ENCODE data around the gene RCAN3. TPM values are rescaled to one million over a fixed set of nuclear protein-coding genes. Genes with fewer than 3 reads are reported as not detected.
"Not testable (repeated sequence)": the region's sequence is repeated elsewhere in the genome, so short reads cannot be mapped to it uniquely, and the experiment has no call there.

RCAN3 gene
- total RNA-seq, 1 donor from 2014 or later: 24.9 TPM

DNA sequence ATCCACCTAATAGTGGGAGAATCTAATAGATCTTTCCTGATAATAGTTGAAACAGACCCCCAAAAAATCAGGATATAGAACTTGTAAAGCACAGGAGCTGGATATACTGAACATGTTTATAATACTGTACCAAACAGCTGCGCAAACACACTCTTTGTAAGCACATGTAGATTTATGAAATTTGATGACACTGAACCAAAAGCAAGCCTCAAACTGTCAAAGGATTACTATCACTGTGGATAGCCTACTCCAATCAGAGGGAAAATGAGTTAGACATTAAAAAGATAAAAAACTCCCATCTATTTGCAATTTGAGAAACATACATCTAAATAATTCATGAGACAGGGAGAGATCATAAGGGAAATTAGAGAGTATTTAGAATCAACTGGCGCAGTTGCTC, 26.1 kb downstream of the RCAN3 start:
- no peaks in the 10 kb centered on the region for H3K27me3 Mint-ChIP-seq (ENCODE audit: unreplicated experiment)
- H3K36me3 Mint-ChIP-seq (ENCODE audit: low read depth, unreplicated experiment): peaks cover 10% of the 10 kb centered on the region
- H3K4me3 Mint-ChIP-seq (ENCODE audit: unreplicated experiment): no peak overlapping the region
- TF ChIP-seq, protein P1, sequence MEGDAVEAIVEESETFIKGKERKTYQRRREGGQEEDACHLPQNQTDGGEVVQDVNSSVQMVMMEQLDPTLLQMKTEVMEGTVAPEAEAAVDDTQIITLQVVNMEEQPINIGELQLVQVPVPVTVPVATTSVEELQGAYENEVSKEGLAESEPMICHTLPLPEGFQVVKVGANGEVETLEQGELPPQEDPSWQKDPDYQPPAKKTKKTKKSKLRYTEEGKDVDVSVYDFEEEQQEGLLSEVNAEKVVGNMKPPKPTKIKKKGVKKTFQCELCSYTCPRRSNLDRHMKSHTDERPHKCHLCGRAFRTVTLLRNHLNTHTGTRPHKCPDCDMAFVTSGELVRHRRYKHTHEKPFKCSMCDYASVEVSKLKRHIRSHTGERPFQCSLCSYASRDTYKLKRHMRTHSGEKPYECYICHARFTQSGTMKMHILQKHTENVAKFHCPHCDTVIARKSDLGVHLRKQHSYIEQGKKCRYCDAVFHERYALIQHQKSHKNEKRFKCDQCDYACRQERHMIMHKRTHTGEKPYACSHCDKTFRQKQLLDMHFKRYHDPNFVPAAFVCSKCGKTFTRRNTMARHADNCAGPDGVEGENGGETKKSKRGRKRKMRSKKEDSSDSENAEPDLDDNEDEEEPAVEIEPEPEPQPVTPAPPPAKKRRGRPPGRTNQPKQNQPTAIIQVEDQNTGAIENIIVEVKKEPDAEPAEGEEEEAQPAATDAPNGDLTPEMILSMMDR (IDR thresholded peaks at IDR 0.05; ENCODE audit: unreplicated experiment): no peak
- H3K27ac Mint-ChIP-seq (ENCODE audit: unreplicated experiment): no peak overlapping the region
- no peaks in the 10 kb centered on the region for H3K9me3 Mint-ChIP-seq (ENCODE audit: unreplicated experiment)
- no peaks in the 10 kb centered on the region for H3K4me1 Mint-ChIP-seq (ENCODE audit: unreplicated experiment)
- DNase-seq (ENCODE audit: low spot score): no peak

- not testable (repeated sequence) for H3K27ac Mint-ChIP-seq (ENCODE audit: unreplicated experiment); H3K36me3 Mint-ChIP-seq (ENCODE audit: low read depth, unreplicated experiment)
These were observed 26.7 kb downstream of the RCAN3 start for GRCh38 chr1:24529292-24529691.

DNA sequence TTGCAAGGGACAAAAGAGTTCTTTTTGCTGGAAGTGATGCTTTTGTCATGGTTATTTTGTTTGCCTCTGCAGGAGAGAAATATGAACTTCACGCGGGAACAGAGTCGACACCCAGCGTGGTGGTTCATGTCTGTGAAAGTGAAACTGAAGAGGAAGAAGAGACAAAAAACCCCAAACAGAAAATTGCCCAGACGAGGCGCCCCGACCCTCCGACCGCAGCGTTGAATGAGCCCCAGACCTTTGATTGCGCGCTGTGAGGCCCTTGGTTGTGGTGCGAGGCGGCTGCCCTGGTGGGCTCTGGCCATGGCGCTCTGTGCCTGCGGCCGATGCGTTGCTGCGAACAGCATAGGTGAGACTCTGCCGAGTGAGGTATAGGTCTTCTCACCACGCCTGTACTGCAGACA, 32.4 kb downstream of the RCAN3 start:
- H3K36me3 Mint-ChIP-seq (ENCODE audit: low read depth, unreplicated experiment): peaks cover 10% of the 10 kb centered on the region
- H3K4me1 Mint-ChIP-seq (ENCODE audit: unreplicated experiment): no peaks in the 10 kb centered on the region
- no peak for DNase-seq (ENCODE audit: low spot score)
- H3K27ac Mint-ChIP-seq (ENCODE audit: unreplicated experiment): no peak overlapping the region
- TF ChIP-seq, protein P1 (IDR thresholded peaks at IDR 0.05; ENCODE audit: unreplicated experiment): no peak
- no peak overlapping the region for H3K4me3 Mint-ChIP-seq (ENCODE audit: unreplicated experiment)
- H3K27me3 Mint-ChIP-seq (ENCODE audit: unreplicated experiment): no peaks in the 10 kb centered on the region
- H3K9me3 Mint-ChIP-seq (ENCODE audit: unreplicated experiment): no peaks in the 10 kb centered on the region

More at GRCh38 chr1:24529292-24529691, 26.7 kb downstream of the RCAN3 start:
- H3K27me3 Mint-ChIP-seq (ENCODE audit: unreplicated experiment); DNase-seq (ENCODE audit: low spot score); H3K9me3 Mint-ChIP-seq (ENCODE audit: unreplicated experiment); H3K4me1 Mint-ChIP-seq (ENCODE audit: unreplicated experiment); H3K4me3 Mint-ChIP-seq (ENCODE audit: unreplicated experiment): not testable (repeated sequence)

DNA sequence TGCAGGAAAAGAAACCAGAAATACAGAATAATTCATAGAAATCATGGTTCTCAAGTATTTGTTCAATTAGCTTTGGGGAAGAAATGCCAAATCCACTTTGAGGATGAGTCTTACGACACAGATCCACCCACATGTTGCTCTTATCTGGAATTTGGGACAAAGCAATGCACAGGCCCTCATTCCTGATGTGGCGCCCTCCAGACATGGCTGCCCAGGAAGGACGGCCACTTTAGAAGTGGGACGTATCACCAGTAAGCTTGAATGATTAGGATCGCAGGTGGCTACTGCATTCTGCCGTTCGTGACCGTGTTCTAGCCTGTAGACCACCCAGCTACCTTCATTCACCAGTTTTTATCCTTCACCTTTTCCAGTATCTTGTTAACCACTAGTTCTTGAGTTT, 33.1 kb downstream of the RCAN3 start:
- H3K27me3 Mint-ChIP-seq (ENCODE audit: unreplicated experiment): no peaks in the 10 kb centered on the region
- TF ChIP-seq, protein P1 (IDR thresholded peaks at IDR 0.05; ENCODE audit: unreplicated experiment): no peak
- no peak for DNase-seq (ENCODE audit: low spot score)
- no peaks in the 10 kb centered on the region for H3K4me1 Mint-ChIP-seq (ENCODE audit: unreplicated experiment)
- H3K9me3 Mint-ChIP-seq (ENCODE audit: unreplicated experiment): no peaks in the 10 kb centered on the region
- H3K36me3 Mint-ChIP-seq (ENCODE audit: low read depth, unreplicated experiment): peaks cover 10% of the 10 kb centered on the region
- H3K27ac Mint-ChIP-seq (ENCODE audit: unreplicated experiment): no peak overlapping the region
- H3K4me3 Mint-ChIP-seq (ENCODE audit: unreplicated experiment): no peak overlapping the region

DNA sequence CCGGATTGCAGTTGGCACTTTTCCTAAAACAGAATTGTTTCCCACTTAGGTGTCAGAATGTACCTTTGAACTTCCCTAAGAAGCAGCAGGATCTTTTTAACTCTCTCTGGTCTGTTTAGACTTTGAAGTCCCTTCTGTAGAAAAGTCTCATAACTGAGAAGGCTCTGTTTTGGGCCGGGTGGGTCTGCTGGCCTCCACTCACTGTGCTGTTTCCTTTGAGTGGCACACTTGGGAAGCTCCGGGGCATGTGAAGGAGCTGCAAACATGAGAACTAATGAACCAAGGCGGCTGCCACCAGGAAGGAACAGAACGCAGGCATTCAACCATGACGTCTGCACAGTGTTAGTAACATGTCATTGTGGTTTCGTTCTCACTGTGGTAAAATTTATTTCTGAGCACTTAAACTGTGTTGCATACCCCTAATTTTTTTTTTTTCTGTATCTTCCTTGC, 33.8 kb downstream of the RCAN3 start:
- no peak overlapping the region for H3K27ac Mint-ChIP-seq (ENCODE audit: unreplicated experiment)
- TF ChIP-seq, protein P1 (IDR thresholded peaks at IDR 0.05; ENCODE audit: unreplicated experiment): no peak
- no peak for DNase-seq (ENCODE audit: low spot score)
- no peaks in the 10 kb centered on the region for H3K9me3 Mint-ChIP-seq (ENCODE audit: unreplicated experiment)
- no peak overlapping the region for H3K4me3 Mint-ChIP-seq (ENCODE audit: unreplicated experiment)
- no peaks in the 10 kb centered on the region for H3K27me3 Mint-ChIP-seq (ENCODE audit: unreplicated experiment)
- no peaks in the 10 kb centered on the region for H3K4me1 Mint-ChIP-seq (ENCODE audit: unreplicated experiment)
- peaks cover 10% of the 10 kb centered on the region for H3K36me3 Mint-ChIP-seq (ENCODE audit: low read depth, unreplicated experiment)

Data from endothelial cell (in vitro differentiated cells).